Measurements from ENCODE around the gene TLE3. TPM values are rescaled to one million over a fixed set of nuclear protein-coding genes. Genes with fewer than 3 reads are reported as not detected.

The TLE3 gene
- polyA plus RNA-seq, 2 of the 4 experiments (the other 2 are of a cell fraction): 4.6 to 5.3 TPM

- Histone ChIP-seq H3K9me3 (no peaks in the 10 kb centered on the region), H3K4me1 (no peaks in the 10 kb centered on the region), H3K27ac (no peak overlapping the region), H3K4me2 (no peak overlapping the region), H3K4me3 (no peak overlapping the region)
- ChIA-PET CTCF (interaction anchor here (1.5 kb wide), 1 partner anchor 25 kb away, joined by 5 read pairs; the partner anchor contains the start of gene TLE3), POLR2A (no interaction called here)
- no peak for FAIRE-seq
- TF ChIP-seq POLR2A (IDR thresholded peaks at IDR 0.05; ENCODE audit: low read length) (no peak), RAD21 (conservative IDR thresholded peaks at IDR 0.05 in 1 of 2, IDR thresholded peaks at IDR 0.05 in 1 of 2) (no peak), JUNB (IDR thresholded peaks at IDR 0.05) (no peak), FOXS1 (CRISPR knock-in tag; IDR thresholded peaks at IDR 0.05) (no peak), MAZ (IDR thresholded peaks at IDR 0.05; ENCODE audit: borderline replicate concordance, low read depth, low read length) (no peak), REST (IDR thresholded peaks at IDR 0.05) (no peak), ZNF302 (CRISPR knock-in tag; IDR thresholded peaks at IDR 0.05) (no peak), HOXA7 (CRISPR knock-in tag; IDR thresholded peaks at IDR 0.05) (no peak), ZC3H11A (IDR thresholded peaks at IDR 0.05) (no peak), HEYL (CRISPR knock-in tag; IDR thresholded peaks at IDR 0.05) (no peak), HDAC2 (IDR thresholded peaks at IDR 0.05) (no peak), RCOR1 (IDR thresholded peaks at IDR 0.05; ENCODE audit: low read depth, low read length) (no peak), EHF (CRISPR knock-in tag; IDR thresholded peaks at IDR 0.05) (no peak), GATA3 (IDR thresholded peaks at IDR 0.05; ENCODE audit: borderline replicate concordance) (no peak)
- TF ChIP-seq, protein P1, sequence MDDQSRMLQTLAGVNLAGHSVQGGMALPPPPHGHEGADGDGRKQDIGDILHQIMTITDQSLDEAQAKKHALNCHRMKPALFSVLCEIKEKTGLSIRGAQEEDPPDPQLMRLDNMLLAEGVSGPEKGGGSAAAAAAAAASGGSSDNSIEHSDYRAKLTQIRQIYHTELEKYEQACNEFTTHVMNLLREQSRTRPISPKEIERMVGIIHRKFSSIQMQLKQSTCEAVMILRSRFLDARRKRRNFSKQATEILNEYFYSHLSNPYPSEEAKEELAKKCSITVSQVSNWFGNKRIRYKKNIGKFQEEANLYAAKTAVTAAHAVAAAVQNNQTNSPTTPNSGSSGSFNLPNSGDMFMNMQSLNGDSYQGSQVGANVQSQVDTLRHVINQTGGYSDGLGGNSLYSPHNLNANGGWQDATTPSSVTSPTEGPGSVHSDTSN (IDR thresholded peaks at IDR 0.05): no peak
- TF ChIP-seq, protein P2, sequence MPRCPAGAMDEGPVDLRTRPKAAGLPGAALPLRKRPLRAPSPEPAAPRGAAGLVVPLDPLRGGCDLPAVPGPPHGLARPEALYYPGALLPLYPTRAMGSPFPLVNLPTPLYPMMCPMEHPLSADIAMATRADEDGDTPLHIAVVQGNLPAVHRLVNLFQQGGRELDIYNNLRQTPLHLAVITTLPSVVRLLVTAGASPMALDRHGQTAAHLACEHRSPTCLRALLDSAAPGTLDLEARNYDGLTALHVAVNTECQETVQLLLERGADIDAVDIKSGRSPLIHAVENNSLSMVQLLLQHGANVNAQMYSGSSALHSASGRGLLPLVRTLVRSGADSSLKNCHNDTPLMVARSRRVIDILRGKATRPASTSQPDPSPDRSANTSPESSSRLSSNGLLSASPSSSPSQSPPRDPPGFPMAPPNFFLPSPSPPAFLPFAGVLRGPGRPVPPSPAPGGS (IDR thresholded peaks at IDR 0.05): no peak
- 82% methylated on average over 3 of the region's 3 CpGs for WGBS (ENCODE audit: missing lambda C conversion rate)
- ATAC-seq: no peak
- no peak for DNase-seq (ENCODE audit: low read depth in 1 of 2, low spot score in 1 of 2)
Observed at GRCh38 chr15:70072479-70072878, 25.2 kb downstream of the TLE3 start.

GRCh38 chr15:70071799-70072198 is 25.9 kb downstream of the TLE3 start:
- ChIA-PET POLR2A (no interaction called here), CTCF (interaction anchor here (1.5 kb wide), 1 partner anchor 26 kb away, joined by 5 read pairs; the partner anchor contains the start of gene TLE3)
- H3K4me3 ChIP-seq: no peak overlapping the region
- H3K4me1 ChIP-seq: no peaks in the 10 kb centered on the region
- H3K27ac ChIP-seq: no peak overlapping the region
- no peak for FAIRE-seq
- no peak for ATAC-seq
- no peak overlapping the region for H3K4me2 ChIP-seq
- H3K9me3 ChIP-seq: no peaks in the 10 kb centered on the region
- no peak for DNase-seq (ENCODE audit: low read depth in 1 of 2, low spot score in 1 of 2)
- WGBS (ENCODE audit: missing lambda C conversion rate): 87% methylated on average over 19 of the region's 19 CpGs
- TF ChIP-seq RARB (CRISPR knock-in tag; IDR thresholded peaks at IDR 0.05): no peak
- no peak for TF ChIP-seq TP53 (CRISPR knock-in tag; IDR thresholded peaks at IDR 0.05)
- TF ChIP-seq REST (IDR thresholded peaks at IDR 0.05): no peak
- no peak for TF ChIP-seq BHLHE40 (IDR thresholded peaks at IDR 0.05; ENCODE audit: low read depth, low read length)
- TF ChIP-seq FOXS1 (CRISPR knock-in tag; IDR thresholded peaks at IDR 0.05): no peak
- TF ChIP-seq ZFP36 (IDR thresholded peaks at IDR 0.05; ENCODE audit: borderline replicate concordance, partially characterized antibody): no peak
- TF ChIP-seq ZSCAN20 (CRISPR knock-in tag; IDR thresholded peaks at IDR 0.05): no peak
- no peak for TF ChIP-seq HES2 (IDR thresholded peaks at IDR 0.05)
- TF ChIP-seq NPAS2 (CRISPR knock-in tag; IDR thresholded peaks at IDR 0.05; ENCODE audit: borderline replicate concordance): no peak
- TF ChIP-seq, protein P3, sequence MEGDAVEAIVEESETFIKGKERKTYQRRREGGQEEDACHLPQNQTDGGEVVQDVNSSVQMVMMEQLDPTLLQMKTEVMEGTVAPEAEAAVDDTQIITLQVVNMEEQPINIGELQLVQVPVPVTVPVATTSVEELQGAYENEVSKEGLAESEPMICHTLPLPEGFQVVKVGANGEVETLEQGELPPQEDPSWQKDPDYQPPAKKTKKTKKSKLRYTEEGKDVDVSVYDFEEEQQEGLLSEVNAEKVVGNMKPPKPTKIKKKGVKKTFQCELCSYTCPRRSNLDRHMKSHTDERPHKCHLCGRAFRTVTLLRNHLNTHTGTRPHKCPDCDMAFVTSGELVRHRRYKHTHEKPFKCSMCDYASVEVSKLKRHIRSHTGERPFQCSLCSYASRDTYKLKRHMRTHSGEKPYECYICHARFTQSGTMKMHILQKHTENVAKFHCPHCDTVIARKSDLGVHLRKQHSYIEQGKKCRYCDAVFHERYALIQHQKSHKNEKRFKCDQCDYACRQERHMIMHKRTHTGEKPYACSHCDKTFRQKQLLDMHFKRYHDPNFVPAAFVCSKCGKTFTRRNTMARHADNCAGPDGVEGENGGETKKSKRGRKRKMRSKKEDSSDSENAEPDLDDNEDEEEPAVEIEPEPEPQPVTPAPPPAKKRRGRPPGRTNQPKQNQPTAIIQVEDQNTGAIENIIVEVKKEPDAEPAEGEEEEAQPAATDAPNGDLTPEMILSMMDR (IDR thresholded peaks at IDR 0.05): no peak
- no peak for TF ChIP-seq CBX8 (IDR thresholded peaks at IDR 0.05)
- no peak for TF ChIP-seq HOXA7 (CRISPR knock-in tag; IDR thresholded peaks at IDR 0.05)
- TF ChIP-seq, protein P4, sequence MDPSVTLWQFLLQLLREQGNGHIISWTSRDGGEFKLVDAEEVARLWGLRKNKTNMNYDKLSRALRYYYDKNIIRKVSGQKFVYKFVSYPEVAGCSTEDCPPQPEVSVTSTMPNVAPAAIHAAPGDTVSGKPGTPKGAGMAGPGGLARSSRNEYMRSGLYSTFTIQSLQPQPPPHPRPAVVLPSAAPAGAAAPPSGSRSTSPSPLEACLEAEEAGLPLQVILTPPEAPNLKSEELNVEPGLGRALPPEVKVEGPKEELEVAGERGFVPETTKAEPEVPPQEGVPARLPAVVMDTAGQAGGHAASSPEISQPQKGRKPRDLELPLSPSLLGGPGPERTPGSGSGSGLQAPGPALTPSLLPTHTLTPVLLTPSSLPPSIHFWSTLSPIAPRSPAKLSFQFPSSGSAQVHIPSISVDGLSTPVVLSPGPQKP (IDR thresholded peaks at IDR 0.05; ENCODE audit: low read depth, low read length): no peak
- TF ChIP-seq HDAC2 (IDR thresholded peaks at IDR 0.05): no peak

Measured in A549 (cell line).